Activated CD4-positive, alpha-beta T cell treated with anti-CD3 and anti-CD28 coated beads for 24 hours (primary cell): ENCODE data around the gene PGAP1.

Experiments
- DNase-seq, 2 donors: peaks; one replicate each; pipeline ENCODE4 v3.0.0-alpha.2; 2020; ENCODE audit warnings: low read depth in 2 of 2

Gene PGAP1

GRCh38 chr2:196887431-196887830 lies 39.1 kb downstream of the PGAP1 start:
- DNase-seq = no peak

- DNase-seq = no peak
Observed at GRCh38 chr2:196884368-196884767, 42.1 kb downstream of the PGAP1 start.

GRCh38 chr2:196876364-196876763 lies 50.1 kb downstream of the PGAP1 start:
- no peak for DNase-seq

GRCh38 chr2:196875414-196875813 lies 51.1 kb downstream of the PGAP1 start:
- no peak for DNase-seq

GRCh38 chr2:196873511-196873910 lies 53.0 kb downstream of the PGAP1 start:
- no peak for DNase-seq

- no peak for DNase-seq
Observed at GRCh38 chr2:196854629-196855028, 71.9 kb downstream of the PGAP1 start.

- DNase-seq = no peak
Observed at GRCh38 chr2:196853301-196854087, 73.0 kb downstream of the PGAP1 start.

- no peak for DNase-seq
Observed at GRCh38 chr2:196851088-196851487, 75.4 kb downstream of the PGAP1 start.

- DNase-seq = no peak
Observed at GRCh38 chr2:196849895-196850294, 76.6 kb downstream of the PGAP1 start.

GRCh38 chr2:196846295-196846694 lies 80.2 kb downstream of the PGAP1 start:
- DNase-seq = no peak

- DNase-seq = no peak
Observed at GRCh38 chr2:196845371-196845770, 81.1 kb downstream of the PGAP1 start.

GRCh38 chr2:196840171-196840570 lies 86.3 kb downstream of the PGAP1 start:
- no peak for DNase-seq

- DNase-seq = no peak
Observed at GRCh38 chr2:196839574-196839973, 86.9 kb downstream of the PGAP1 start.

- no peak for DNase-seq
Observed at GRCh38 chr2:196836440-196836839, 90.1 kb downstream of the PGAP1 start.

GRCh38 chr2:196830701-196831100 lies 95.8 kb downstream of the PGAP1 start:
- no peak for DNase-seq

GRCh38 chr2:196827356-196827755 lies 99.2 kb downstream of the PGAP1 start:
- DNase-seq = no peak

- DNase-seq = no peak
Observed at GRCh38 chr2:196823750-196824522, 102.6 kb downstream of the PGAP1 start.

GRCh38 chr2:196821195-196821594 lies 105.3 kb downstream of the PGAP1 start:
- DNase-seq = no peak

GRCh38 chr2:196809260-196809659 lies 117.2 kb downstream of the PGAP1 start, which contains the start of gene C2orf66:
C2orf66 (minus strand) TSS chr2:196809355; CDS start chr2:196809336, 19 bp downstream.
- no peak for DNase-seq

GRCh38 chr2:196808083-196808665 lies 118.3 kb downstream of the PGAP1 start:
- DNase-seq = no peak

GRCh38 chr2:196804381-196804780 lies 122.1 kb downstream of the PGAP1 start:
- DNase-seq = no peak

- DNase-seq = no peak
Observed at GRCh38 chr2:196802401-196802800, 124.1 kb downstream of the PGAP1 start.
